ENCODE measurements around the gene MAGEA9.

DNA sequence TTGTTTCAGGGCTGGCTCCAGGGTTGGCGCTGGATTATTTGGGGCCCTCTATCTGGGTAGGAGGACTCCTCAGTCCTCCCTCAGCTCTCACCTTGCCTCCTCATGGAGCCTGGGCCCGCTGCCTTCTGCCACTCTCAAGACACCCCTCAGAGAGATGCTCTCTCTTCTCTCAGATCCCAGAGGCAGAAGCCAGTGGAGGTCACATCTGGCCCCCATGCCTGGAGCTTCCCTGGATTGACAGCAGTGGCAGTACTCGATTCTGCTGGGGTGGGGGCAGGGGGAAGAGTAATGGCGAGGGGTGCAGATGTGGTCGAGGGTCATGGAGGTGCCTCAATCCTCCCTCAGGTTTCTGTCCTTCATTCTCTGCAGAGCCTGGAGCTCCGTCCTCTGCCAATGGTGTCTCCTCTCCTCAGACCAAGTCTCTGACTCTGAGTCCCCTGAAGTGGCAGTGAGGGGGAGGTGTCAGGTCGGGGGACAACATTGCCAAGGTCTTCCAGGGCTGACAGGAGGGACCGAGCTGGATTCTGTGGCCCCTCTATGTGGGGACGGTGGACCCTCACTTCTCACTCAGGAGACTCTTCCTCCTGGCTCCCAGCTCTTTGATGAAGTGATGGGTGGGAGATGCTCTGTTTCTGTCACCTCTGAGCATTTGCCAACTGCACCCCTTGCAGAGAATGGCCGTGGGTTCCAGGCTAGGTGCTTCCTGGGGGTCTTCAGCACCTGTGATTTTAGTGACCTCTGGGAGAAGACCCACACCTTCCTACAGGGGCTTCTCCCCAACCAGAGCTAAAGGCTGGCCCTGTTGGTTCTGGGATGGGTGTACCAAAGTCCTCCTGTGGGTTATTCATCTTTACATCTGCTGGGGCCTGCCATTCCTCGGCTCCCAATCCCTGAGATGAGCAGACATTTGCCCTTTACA lies 18.8 kb upstream of the MAGEA9 start:
- TF ChIP-seq, protein P1, sequence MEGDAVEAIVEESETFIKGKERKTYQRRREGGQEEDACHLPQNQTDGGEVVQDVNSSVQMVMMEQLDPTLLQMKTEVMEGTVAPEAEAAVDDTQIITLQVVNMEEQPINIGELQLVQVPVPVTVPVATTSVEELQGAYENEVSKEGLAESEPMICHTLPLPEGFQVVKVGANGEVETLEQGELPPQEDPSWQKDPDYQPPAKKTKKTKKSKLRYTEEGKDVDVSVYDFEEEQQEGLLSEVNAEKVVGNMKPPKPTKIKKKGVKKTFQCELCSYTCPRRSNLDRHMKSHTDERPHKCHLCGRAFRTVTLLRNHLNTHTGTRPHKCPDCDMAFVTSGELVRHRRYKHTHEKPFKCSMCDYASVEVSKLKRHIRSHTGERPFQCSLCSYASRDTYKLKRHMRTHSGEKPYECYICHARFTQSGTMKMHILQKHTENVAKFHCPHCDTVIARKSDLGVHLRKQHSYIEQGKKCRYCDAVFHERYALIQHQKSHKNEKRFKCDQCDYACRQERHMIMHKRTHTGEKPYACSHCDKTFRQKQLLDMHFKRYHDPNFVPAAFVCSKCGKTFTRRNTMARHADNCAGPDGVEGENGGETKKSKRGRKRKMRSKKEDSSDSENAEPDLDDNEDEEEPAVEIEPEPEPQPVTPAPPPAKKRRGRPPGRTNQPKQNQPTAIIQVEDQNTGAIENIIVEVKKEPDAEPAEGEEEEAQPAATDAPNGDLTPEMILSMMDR (IDR thresholded peaks at IDR 0.05; ENCODE audit: low read length), result no peak
- TF ChIP-seq EZH2 (IDR thresholded peaks at IDR 0.05; ENCODE audit: borderline replicate concordance, low read length), result no peak
